ENCODE data around the gene MSX2. TPM values are rescaled to one million over a fixed set of nuclear protein-coding genes. Genes with fewer than 3 reads are reported as not detected.

MSX2 gene
- 0.50 and 1.2 TPM in 2 replicates for total RNA-seq

DNA sequence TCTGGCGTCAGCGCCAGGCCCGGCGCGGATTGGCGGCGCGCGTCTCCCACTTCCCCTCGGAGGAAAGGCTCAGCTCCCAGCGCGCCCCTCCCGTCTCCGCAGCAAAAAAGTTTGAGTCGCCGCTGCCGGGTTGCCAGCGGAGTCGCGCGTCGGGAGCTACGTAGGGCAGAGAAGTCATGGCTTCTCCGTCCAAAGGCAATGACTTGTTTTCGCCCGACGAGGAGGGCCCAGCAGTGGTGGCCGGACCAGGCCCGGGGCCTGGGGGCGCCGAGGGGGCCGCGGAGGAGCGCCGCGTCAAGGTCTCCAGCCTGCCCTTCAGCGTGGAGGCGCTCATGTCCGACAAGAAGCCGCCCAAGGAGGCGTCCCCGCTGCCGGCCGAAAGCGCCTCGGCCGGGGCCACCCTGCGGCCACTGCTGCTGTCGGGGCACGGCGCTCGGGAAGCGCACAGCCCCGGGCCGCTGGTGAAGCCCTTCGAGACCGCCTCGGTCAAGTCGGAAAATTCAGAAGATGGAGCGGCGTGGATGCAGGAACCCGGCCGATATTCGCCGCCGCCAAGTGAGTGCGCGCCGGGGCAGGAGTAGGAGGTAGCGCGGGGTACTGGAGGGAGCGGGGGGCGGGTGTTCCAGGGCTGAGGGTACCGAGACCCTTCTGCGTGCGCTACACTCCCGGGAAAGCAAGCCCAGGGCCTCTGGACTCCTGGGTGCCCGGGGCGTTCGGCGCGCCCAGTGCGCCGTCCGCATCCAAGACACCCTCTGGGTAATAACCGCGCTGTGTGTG is at the start of gene MSX2:
MSX2 (plus strand) TSS at position 99 of the 777 bp plus-strand sequence; CDS start at position 177, 78 bp downstream.

Data from aortic smooth muscle cell (primary cell).